EL (cell line): ENCODE results near the gene TCF7L2.

Experiments
- DNase-seq: peaks from one replicate; pipeline ENCODE4 v3.0.0-alpha.2; 2016

The TCF7L2 gene

DNA sequence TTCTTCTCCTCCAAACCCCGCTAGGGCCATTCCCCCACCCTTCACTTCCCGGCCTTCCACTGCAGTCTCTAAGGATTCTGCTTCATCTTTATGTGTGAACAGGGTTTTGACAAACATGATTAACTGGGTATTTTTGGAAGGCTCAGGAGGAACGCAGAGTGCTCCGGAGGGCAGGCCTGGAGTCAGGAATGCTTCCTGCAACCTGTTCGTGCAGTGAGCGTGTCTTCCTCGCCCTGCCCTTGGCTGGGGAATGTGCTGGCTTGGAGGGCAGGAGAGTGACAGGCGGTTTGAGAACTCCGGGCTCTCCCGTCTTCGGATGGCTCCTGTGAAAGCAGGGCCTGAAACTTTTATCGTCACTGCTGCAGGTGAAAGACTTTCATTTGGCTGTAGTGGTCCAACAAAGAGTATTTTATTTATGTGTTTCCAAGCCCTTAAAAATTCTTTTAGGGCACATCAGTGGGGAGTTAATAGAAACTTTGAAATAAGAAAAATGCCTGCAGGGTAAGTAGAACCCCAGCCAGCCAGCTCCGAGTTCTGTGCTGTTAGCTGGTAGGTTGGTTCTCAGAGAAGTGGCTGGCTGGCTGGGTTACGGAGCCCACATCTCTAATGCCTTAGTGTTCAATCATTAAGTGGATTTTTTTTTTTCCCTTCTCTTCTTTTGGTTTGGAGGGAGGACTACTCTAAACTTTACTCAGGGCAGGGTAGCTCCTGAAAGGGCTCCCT is 51.0 kb downstream of the TCF7L2 start:
- DNase-seq = no peak

DNA sequence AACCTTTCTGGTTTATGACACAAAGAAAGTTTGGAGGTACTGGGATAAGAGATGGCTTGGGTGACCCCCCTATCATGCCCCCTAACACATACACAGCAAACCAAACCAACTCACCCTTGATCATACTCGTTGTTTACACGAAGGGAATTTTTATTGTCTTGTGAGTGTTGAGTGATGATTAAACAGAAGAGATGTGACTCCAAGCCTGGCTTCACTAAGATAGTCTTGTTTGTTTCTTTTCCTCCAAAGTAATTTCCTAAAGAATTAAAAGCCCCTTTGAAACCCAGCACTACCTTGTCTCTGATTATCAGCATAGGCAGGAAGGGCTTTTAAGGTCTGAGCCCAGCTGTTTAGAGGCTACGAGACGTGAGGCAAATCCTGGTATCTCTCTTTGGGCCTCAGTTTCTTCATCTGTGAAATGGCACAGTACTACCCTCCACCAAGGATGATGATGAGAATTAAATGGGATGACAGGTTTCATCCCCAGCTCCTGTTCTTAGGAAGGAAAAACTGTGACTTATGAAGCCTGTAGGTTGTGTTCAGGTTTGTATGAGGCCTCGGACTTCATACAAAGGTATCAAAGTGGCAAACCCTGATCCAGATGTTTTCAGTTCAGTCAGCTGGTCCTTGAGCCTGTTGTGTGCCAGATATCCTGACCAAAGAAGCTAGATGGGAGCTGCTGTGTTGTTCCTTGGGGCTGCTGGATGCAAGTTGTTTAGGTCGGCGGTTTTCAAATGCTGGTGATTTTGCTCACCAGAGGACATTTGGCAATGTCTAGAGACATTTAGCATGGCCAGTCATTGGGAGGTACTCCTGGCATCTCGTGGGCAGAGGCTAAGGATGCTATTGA is 51.8 kb downstream of the TCF7L2 start:
- DNase-seq = no peak

DNA sequence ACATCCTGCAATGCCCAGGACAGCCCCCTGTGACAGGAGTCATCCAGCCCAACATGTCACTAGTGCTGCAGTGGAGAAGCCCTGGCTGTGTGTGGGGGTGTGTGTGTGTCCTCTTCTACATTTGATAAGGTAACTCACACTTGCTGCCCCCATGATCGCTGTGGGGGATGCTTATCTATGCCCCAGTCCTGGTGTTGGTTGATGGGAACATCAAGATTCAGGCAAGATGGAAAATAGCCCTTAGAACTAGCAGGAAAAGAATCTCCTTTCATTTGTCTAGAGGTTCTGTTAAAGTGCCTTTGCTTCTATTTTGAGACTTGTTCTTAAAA is 52.4 kb downstream of the TCF7L2 start:
- no peak for DNase-seq

DNA sequence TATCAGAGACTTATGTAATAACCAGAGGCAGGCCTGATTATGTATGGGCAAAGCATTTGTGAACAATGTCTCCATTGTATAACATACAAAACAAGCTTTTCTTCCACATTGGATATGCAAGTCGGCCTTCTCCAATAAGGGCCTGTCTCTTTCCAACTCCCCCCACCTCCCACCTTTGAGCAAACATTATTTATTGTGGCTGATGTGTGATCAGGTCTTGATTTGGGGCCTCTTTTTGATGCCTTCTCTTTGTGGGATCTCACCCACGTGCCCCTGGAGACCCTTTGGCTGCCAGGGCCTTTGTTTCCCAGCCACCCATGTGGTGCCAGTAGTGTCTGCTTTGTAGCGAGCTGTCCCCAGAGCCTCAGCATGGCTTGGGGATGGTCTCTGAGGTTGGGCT is 53.0 kb downstream of the TCF7L2 start:
- no peak for DNase-seq

DNA sequence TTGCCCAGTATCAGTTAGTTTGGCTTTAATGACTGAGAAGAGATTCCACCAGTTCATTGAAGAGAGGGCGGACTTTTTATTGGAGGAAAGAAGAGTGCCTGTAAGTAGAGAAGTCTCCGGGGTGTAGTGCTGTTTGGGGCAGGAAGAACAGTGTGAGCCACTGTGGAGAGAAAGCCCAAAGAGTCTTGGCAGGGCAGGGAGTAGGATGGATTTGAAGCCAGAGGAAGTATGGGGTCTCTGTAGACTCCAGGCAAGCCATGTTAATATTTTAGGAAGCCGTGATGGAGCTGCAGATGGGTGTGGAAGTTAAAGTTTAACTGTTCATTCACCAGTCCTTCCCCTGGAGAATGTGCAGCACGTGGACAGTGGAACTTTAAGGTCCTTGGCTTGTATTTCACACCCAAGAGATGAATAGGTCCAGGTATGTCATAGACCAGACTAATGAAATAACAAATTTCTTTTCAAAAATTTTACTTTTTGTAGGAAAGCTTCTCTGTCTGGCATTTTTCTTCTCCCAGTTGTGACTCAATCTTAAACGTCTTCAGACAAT is 54.1 kb downstream of the TCF7L2 start:
- no peak for DNase-seq

DNA sequence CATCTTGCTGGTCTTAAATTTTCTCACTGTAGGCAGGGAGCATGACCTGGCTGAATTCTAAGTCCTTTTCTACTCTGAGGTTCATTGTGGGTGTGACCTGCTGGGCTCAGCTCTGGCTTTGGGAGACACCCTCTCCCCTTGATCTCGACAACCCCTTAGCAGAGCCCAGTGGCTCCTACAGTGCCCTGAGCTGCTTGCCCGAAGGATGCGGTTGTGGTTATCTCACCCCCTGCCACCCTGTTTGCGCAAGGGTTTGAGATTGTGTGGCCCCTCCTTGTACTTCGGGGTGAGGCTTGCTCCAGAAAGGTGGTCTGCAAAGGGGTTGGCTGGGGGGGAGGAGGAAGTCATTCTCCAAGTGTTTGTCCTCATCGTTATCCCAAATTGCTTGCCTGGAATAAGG is 55.3 kb downstream of the TCF7L2 start:
- DNase-seq = no peak

DNA sequence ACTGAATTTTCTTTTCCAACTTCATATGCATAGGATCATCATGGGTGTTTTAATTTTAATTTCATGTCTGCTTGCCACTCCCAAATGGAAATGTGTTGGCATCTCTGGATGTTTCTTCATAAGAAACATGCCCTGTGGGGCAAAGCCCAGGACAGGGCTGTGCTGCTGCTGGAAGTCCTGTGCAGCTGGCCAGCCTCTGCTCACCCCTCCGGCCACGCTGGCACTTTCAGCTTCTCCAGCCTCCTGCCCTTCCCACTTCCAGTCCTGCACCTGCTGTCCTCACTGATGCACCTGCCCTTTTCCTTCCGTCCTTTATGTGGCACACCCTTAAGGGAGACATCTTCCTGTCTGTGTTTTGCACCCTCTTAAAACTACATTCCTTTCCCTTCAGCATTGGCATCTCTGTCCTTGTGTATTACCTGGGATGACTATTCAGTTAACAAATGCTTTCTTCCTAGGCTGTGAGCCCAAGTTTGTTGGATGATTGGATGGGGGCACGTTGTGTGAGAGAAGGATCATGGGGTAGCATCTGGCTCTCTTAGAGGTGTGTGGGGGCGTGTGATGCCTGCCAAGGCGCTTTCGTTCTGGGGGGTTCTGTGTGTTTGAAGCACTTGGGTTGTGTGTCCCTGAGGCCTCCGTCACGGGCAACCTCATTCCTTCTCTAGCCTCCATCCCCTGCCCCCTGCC is 56.8 kb downstream of the TCF7L2 start:
- DNase-seq = no peak

DNA sequence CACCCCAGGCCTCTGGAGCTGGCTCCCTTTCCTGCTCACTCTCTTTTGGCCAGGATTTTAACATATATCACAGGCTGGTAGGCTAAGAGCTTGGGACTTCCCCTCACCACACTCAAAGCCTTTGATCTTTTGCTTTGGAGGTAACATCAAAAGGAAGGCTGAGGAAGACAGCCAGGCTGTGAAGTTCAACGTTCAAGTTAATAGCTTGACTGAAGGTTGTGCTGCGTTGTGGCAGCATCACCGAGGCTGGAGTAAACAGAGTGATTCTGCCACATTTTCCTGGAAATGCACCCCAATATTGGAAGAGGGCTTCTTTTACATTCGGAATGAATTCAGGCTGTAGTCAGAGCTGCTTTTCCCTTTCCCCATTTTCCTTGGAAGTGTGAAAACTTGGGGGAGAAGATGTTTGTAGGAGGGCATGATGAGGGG is 57.3 kb downstream of the TCF7L2 start:
- no peak for DNase-seq

DNA sequence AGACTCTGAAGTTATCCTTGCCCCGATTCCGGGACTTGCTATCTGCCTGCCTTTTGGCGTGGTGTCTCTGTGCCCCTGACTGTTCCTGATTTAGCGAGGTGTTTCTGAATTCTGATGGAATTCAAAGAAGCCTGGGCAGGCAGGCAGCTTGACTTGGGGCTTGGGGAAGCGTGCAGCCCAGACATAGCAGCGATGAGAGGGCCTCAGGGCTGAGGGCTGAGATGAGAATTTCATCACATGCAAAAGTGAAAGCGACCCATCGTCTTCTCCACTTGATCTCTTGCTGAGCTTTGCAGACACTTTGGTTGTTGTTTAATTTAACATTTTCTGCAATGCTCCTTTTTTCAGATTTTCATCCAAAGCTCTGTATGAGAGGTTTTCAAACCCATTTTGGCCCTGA is 57.8 kb downstream of the TCF7L2 start:
- no peak for DNase-seq

DNA sequence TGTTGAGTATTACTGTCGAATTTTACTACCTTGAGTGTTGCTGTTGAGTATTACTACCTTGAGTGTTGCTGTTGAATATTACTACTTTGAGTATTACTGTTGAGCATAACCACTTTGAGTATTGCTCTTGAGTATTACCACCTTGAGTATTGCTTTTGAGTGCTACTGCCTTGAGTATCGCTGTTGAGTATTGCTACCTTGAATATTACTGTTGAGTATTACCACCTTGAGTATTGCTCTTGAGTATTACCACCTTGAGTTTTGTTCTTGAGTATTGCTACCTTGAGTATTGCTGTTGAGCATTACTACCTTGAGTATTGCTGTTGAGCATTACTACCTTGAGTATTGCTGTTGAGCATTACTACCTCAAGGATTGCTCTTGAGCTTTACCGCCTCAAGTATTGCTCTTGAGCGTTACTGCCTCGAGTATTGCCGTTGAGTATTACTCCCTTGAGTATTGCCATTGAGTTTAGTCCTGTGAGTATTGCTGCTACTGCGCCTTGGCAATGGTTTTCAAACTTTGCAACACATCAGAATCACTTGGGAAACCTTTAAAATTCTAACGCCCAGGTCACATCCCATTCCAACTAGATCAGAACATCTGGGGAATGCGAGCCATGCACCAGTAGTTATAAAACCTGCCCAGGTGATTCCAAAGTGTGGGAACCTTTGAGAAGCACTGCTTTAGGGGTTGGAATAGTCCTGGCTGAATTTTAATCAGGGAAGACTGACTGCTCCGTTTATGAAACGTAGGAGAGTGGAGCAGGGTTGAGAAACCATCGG is 61.7 kb downstream of the TCF7L2 start:
- DNase-seq = no peak

DNA sequence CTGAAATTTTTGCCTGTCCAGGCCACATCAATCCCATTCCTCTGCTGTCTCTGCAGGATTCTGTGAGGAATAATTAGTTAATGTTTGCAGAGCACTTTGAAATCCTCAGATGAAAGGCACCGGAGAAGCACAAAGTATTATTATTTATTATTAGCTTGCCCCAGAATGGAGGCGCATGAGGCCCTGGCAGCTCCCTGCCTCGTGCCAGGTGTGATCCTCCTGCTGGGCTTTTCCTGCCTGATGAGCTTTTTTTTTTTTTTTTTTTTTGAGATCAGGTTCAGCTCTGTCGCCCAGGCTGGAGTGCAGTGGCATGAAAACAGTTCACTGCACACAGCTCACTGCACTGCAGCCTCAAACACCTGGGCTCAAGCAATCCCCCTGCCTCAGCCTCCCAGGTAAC is 65.2 kb downstream of the TCF7L2 start:
- no peak for DNase-seq

DNA sequence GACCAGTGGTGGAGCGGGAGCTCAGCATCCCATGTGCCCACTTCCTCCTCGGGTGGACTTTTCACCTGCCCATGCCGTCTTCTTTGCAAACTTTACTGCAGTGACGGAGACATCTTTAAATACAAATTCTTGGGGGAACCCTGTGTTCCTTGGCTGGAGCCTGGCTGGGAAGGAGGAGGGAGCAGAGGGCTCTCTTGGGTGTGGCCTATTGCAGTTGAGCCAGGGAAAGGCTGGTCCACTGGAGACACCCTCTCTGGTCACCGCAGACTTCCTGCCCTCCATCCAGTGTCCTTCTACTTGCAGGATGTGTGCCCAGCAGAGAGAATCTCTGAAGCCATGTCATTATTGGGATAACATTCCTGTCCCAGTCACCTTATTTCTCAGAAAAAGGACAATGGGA is 67.3 kb downstream of the TCF7L2 start:
- no peak for DNase-seq

DNA sequence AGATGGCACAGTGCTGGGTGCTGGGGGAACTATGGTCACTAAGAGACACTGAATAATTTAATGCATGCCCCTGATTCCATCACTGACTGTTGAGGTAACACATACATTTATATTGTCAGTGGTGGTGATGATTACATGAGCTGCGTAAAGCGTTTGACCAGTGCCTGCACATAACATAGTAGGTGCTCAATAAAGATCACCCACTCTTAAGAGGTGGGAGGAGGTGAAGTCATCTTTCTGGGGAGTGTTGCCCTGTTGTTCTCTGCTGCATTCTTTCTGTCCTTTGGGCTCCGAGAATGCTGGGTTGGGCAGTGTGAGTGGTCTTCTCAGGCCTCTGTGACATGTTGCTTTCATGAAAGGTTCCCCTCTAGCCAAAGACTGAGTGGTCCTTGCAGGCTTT is 68.0 kb downstream of the TCF7L2 start:
- DNase-seq = no peak

DNA sequence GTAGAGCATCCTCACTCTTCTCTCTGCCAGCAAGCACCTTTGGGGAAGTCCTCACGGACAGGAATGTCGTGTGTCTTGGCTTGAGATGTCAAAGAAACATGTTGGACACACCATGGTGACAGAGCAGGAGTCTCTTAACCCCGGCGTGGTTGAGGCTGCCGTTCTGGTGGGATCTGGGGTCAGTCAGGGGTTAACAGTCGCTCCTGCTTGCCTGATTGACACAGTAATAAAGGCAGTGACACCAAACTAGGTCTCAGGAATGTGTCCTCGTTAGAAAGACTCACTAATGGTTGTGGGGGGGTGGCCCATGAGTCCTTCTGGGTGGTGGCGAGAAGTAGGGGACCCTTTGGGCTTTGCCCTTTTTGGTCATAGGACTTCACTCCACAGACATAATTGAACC is 69.0 kb downstream of the TCF7L2 start:
- DNase-seq = no peak

DNA sequence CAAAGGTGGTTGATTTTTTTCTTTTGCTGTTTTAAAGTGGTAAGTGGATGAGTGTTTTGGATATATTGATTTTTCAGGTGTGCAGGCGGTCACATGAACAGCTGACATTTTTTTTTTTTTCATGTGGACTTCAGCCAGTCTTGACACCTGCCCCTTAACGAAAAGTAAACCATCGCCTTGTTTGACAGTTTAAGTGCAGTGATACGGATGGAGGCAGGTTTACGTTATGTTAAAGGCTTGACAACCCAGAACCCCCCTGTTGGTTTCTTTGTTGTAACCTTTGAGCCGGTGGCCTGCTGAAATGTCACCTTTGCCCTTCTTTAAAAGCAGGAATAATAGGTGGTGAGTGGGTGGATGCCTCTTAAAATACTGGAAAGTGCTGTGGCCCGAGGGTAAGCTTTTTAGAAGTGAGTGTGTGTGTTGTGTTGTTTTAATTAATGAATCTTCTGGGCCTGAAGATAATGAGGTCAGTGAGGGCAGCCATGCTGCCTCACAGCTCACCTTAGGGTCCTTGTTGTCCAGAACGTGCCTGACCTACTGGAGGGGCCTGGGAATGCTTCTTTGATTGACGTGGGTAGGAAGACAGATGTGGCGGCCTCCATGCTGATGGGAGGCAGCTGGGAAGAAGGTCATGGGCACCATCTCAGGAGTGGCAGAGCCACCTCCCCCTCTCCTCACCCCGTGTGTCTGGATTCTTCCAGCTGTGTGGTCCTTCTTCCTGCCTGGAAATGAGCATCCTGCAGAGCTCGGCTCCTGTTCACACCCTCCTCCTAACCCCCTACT is 69.8 kb downstream of the TCF7L2 start:
- no peak for DNase-seq

DNA sequence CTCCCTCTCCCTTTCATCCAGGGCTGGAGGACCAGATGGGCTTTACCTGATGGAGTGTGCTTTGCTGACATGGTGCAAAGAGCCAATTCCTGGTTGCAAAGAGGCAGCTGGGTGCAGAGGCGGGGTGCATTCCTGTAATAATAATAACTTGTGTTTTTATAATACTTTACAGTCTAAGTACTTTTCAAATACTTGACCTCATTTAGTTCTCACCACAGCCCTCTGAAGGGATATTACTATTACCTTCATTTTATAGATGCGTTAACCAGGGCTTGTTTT is 70.4 kb downstream of the TCF7L2 start:
- DNase-seq = no peak

DNA sequence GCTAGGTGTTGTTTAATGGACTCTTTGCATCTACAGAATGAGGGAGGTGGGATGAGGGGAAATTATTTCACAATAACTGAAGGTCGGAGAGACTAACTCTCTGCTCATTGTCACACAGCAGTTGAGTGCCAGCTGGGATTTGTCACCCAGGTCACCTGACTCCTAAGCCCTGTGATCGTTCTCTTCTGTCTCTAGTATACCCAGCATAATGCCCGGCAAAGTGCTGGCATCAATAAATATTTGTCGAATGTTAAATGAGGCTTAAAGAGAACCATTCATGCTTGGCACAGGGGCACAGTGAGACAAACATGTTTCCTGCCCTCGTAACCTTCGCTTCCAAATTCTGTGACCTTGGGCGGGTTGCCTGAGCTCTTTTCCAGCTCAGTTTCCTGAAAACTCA is 70.8 kb downstream of the TCF7L2 start:
- DNase-seq = no peak

DNA sequence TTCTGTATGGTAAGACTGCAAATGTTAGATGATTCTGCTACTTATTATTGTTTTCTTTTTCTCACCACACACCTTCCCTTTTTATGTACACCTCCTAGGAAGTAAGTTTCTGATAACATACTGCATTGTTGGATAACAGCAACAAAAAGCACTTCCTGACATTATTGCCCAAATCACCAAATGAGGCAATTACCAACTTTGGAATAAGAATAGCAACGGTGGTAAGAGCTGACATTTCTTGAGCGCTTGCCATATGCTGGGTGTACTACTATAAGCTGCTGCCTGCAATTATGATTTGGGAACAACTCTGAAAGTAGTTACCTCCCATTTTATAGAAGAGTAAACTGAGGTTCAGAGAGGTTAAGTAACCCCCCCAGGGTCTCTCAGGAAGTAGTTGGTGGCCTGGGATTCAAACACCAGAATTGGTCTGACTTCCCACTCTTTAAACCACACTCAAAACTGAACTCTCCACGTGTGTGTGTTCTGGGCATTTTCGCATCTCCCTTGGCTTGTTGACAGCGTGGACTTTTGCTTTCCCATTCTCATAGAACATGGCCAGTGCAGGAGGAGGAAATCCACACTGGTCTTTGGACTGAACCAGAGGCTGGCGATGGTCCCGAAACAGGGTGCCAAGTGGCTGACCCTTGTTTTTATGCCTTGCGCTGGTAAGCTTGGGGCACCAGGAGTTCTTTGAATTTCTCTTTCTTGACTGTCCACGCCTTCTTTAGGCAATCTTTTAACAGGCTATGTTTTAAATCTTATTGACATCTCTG is 71.4 kb downstream of the TCF7L2 start:
- DNase-seq = no peak

DNA sequence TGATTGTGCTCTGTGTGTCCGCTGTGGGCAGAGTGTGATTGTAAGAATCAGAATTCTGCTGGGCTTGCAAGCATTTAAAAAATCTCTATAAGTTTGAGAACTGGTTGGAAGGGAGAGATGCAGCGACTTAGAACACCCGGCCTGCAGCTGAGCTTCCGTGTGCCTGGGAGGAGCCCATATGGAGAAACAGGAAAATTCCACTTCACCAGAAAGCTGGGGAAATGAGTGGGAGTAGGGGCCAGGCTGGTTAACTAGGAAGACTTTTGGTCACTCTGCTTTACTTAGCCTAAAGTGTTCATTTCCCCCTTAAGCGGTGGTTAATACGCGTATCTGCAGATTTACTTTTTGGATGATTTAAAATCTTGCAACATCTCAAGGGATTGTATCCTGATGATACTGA is 72.2 kb downstream of the TCF7L2 start:
- DNase-seq = no peak

DNA sequence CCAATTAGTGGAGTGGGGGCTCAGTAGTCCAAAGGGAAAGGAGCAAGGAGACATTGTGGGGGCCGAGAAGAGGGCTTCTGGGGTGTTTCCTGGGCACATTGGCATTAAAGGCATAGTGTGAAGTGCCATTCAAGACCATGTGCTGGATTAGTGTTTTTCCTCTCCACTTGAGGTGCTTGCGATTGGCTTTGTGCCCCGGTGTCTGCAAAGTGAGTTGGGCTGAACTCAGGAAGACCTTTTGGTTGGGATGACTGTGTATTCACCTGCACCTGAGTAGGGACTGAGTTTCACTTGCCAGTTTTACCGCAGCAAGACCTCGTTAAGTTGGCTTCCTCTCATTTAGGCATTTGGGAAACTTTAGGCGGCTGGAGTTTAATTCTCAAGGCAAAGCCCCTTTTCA is 73.0 kb downstream of the TCF7L2 start:
- no peak for DNase-seq

DNA sequence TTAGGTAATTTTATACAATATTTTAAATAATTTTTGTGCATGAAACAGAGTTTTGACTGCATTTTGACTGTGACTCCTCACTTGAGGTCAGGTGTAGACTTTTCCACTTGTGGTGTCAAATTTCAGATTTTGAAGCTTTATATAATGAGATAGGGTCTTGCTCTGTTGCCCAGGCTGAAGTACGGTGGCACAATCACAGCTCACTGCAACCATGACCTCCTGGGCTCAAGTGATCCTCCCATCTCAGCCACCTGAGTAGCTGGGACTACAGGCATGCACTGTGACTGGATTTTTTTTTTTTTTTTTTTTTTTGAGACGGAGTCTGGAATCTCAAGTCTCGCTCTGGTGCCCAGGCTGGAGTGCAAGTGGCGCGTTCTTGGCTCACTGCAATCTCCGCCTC is 74.9 kb downstream of the TCF7L2 start:
- DNase-seq = no peak

DNA sequence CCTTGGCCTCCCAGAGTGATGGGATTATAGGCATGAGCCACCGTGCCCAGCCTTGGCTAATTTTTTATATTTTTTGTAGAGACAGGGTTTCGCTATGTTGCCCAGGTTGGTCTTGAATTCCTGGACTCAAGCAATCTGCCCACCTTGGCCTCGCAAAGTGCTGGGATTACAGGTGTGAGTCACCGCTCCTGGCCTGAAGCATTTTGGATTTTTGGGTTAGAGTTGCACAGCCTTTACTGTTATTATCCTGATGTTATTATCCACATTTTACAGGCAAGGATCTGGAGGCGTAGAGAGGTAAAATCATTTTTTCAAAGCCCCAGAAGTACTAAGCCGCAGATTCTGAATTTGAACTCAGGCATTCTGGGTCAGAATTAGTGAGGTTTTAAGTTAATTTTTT is 75.4 kb downstream of the TCF7L2 start:
- no peak for DNase-seq
